HG03097 (cell line): Measurements from ENCODE around the gene PRRX2.
"Not testable (repeated sequence)": the region's sequence is repeated elsewhere in the genome, so short reads cannot be mapped to it uniquely, and the experiment has no call there.

ENCODE experiments used
- ATAC-seq: cut with Tn5 transposase; IDR thresholded peaks from one replicate; pipeline ENCODE4 v1.9.1; 2021; ENCODE audit not compliant: unreplicated experiment, low FRiP score

PRRX2 gene

DNA sequence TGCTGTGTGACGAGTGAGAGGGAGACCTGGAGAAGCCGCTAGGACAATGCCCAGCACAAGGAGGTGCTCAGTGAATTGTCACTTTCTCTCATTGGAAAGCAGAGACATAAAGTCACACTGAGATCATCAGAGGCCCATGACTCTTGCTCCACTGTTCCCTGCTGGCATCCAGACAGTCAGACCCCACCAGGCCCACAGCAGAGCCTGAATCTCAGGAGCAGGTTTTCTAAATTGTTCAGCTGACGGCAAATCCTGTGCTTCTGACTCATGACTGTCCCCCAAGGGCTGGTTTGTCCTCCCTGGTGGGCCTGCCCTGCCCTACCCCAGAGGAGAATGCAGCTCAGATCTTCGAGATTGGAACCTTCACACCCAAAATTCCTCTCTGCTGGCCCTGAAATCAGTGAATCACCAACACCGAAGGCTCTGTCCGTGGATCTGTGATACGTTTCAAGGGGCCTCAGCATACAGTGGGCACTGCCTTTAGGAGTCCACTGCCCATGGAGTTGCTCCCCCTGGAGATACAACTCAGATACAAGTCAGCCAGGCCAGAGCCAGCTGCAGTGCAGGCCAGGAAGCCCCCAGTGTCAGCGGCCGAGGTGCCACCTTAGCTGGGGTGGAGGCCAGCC is 84.7 kb downstream of the PRRX2 start:
- no peak for ATAC-seq

DNA sequence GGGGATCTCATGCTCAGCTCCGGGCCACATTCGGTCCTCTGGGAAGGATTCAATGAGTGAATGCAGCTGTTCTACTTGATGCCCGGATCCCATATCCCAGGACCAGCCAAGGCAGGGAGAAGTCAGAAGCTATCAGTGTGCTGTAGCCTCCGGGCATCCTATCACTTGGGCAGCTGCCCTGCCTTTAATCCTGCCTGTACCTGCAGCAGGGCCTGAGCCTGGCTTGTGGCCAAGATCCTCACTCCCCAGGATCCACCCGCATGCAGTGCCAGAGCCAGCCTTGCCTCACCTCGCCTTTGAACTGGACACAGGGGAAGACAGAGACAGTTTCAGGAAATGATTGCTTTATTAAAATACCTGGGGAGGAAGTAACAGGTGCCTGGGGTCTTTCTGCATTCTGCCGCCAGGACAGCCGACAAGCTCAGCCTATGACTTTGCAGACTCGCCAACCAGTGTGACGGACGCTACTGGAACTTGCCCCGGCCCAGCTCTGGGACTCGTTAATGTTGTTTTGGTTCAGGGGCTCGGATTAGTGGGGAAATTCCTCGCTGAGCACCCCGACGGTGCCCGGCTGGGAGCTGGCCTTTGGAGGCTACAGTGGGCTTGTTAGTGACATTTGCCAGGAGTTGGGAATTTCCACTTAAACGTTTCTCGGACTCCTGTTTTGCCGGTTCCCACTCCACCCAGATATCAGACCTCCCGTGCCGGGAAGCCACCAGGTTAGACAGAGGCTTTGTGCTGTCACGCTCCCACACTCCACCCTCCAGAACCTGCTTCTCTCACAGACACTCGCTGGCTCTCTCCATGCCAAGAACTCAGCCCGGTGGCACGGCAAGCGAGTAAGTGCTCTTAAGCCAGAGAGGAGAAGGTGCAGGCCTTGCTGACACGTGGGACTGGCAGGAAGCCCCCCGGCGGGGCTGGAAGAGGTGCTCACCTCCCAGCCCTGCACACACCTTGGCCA is 86.7 kb downstream of the PRRX2 start:
- no peak for ATAC-seq

DNA sequence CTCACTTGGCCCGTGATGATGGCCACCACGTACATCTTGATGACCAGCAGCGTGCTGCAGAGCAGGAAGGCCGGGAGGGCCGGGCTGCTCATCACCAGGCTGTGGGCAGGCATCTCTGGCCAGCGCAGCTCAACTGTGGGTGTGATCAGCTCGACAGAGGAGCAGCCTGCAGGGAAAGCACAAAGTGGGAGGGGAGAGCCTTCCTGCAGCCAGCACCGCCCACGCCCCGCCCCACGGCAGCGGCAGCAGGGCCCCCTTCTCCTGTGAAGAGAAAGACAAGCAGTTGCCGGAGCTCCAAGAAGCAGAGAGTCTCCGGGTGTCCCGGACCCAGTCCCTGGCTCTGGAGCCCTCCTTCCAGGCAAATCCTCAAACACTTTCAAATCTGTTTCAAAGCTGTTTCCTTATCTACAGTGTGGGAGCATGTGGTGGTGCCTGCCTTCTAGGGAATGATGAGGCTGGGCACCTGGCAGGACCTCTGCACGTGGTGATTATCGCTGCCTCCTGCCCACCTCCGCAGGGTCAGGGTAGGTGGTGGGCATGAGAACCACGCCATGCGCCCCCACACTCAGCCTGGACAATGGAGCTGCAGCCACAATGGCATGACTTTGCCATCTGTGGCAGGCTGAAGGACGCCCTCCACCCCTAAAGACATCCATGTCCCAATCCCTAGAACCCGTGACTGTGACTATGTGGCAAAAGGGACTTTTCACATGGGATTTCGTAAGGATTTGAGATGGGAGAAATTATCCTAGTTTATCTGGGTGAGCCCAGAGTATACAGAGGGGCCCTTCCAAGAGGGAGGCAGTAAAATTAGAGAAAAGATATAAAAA is 87.7 kb downstream of the PRRX2 start, which contains the start of gene PTGES:
Gene PTGES, minus strand, starts transcription at position 143 of the 830 bp plus-strand sequence. Its CDS starts 30 bp downstream, at position 113.
- no peak for ATAC-seq

DNA sequence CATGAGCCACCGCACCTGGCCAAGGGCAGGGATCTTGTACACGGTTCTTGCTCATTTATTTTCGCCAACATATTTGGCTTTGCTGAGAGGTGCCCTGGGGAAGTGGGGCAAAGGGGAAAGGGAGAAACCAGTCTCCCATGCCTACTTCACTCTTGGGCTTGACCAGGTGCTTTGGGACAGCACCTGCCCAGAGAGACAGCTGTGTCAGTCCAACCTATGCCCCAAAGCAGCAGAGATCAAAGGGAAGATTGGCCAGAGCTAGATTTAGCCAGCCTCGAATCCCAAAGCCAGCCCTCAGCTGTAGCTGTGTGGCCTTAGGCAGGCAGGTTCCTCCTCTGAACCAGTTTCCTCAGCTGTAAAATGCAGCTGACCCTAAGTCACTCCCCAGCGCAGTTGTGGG is 89.7 kb downstream of the PRRX2 start:
- no peak for ATAC-seq

DNA sequence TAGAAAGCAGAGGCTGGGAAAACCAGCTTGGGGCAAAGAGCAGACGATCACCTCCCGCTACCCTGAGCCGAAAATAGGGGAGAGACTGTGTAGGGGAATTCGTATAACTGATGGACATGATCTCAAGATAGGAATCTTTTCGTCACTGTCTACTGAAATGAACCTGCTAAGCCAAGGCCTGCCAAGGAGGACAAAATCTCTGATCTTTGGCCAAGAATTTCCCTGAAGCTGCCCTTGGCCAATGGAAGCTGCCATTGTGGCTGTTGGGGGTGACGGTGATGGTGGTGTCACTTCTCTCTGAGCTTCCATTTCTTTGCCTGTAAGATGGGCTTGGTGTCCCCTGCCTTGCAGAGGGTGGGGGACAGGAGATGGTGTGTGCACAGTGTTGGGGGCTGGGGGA is 90.7 kb downstream of the PRRX2 start:
- no peak for ATAC-seq

DNA sequence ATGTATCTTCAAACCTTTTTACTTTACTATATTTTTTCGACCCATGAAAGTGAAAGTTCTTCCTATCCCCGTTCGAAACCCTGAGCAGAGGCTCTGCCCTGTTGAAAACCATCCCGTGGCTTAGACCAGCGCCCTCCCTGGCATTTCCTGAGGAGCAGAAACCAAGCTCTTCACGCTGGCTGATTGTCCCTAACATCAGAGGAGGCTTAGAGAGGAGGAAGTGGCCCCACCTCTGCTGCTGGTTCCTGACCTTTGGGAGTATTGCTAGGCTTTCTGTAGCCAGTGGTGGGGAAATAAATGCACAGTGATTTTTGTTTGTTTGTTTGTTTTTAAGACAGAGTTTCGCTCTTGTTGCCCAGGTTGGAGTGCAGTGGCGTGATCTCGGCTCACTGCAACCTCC is 91.6 kb downstream of the PRRX2 start:
- no peak for ATAC-seq

DNA sequence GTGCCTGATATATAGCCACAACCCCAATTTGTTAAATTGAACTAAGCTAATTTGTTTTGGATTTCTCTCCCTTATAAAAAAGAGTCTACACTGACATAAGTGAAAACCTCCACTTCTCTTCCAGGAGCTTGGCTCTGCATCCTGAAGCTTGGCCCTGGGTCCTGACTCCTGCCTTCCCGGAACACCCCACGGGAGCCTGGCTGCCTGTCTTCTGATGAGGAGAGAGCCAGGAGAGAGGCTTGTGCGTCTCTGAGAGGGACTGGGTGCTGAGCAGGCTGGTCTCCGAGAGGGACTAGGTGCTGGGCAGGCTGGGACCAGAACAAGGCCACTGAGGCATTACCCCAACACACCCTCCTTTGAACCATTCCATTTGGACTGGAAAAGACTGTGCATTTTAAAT is 93.9 kb downstream of the PRRX2 start:
- ATAC-seq, result no peak

DNA sequence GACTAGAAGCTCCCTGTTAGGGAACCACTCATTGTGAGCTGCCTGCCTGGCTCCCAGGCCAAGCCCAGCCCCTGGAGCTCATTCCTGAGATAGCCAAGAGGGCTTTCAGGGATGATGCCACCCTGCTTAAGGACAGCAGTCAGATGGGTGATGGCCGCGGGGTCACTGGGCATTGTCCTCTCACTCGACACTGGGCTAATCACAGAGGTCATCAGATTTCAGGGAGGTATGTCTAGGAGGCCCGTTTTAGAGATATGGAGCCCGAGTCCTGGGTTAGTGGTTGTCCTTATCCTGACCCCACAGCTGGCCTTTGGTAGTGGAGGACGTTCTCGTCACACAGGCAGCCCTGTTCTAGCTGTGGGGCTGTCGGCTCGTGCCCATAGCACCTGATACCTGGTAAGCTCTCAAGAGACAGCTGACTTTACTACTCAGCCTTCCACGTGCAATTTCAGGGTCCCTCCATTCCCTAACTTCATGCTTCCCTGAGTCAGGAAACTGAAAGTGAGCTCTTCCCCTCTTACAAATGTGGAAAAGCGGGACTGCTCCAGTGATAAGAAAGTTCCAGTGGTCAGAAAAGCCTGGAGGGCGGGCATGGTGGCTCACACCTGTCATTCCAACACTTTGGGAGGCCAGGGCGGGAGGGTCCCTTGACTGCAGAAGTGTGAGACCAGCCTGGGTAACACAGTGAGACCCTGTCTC is 94.5 kb downstream of the PRRX2 start:
- no peak for ATAC-seq

DNA sequence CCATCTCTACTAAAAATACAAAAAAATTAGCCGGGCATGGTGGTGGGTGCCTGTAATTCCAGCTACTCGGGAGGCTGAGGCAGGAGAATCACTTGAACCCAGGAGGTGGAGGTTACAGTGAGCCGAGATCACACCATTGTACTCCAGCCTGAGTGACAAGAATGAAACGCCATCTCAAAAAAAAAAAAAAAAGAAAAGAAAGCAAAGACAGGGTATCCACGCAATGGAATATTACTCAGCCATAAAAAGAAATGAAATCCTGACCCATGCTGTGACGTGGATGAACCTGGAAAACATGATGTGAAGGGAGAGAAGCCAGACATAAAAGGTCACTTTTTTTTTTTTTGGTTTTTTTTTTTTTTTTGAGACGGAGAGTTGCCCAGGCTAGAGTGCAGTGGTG is 95.3 kb downstream of the PRRX2 start:
- ATAC-seq, result not testable (repeated sequence)

DNA sequence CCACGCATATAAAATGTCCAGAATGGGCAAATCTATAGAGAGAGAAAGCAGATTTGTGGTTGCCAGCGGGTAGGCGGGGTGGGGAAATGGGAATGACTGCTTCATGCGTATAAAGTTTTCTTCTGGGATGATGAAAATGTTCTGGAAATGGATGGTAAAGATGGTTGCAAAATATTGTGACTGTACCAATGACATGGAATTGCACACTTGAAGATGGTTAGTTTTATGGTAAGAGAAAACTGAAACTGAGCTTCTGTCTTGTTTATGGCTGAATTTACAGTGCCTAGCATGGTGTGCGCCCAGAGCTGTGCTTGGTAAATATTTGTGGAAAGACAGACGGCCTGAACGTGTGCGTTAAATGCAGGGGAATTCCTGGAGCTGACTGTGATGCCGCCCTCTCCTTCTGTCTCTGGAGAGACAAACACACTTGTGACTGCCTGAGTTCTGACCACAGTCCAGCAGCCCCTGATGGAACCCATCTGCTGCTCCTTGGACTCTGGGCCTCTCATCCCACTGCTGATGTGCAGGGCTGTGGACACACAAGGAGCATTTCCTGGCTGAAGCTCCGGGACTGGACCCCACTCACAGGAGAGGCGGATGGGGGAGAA is 96.0 kb downstream of the PRRX2 start:
- no peak for ATAC-seq

DNA sequence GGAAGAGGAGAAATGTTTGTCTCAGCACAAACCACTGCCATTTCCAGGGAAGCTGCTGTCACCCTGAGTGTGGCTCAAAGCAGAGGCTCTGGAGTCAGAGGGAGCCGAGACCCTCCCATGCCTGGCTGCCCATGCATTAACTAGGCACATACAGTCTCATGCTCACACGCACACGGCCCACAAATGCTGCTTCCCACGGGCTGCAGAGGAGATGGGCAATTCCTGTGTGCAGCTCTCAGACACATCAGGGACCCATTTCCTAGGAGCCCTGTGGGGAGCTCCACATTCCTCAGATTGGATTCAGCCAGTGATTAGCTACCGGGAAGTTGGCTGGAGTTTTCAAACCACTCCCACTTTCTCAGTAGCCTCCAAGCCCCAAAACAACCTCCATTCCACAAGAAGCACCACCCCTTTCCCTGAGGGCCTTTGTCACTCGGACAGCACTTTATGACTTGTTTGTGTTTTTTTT is 96.5 kb downstream of the PRRX2 start:
- ATAC-seq, result no peak

DNA sequence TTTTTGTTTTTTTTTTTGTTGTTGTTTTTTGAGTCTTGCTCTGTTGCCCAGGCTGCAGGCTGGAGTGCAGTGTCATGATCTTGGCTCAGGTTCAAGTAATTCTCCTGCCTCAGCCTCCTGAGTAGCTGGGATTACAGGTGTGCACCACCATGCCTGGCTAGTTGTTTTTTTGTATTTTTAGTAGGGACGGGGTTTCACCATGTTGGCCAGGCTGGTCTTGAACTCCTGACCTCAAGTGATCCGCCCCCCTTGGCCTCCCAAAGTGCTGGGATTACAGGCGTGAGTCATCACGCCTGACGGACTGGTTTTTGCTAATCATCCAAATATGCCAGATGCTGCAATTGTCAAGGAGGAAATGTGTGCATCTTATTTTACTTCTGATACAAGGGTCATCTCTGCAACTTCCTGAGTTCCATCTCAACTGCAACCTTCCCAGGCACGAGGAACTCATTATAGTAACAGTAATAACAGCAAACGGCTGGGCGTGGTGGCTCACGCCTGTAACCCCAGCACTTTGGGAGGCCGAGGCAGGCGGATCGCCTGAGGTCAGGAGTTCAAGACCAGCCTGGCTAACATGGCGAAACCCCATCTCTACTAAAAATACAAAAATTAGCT is 97.0 kb downstream of the PRRX2 start:
- ATAC-seq, result not testable (repeated sequence)

DNA sequence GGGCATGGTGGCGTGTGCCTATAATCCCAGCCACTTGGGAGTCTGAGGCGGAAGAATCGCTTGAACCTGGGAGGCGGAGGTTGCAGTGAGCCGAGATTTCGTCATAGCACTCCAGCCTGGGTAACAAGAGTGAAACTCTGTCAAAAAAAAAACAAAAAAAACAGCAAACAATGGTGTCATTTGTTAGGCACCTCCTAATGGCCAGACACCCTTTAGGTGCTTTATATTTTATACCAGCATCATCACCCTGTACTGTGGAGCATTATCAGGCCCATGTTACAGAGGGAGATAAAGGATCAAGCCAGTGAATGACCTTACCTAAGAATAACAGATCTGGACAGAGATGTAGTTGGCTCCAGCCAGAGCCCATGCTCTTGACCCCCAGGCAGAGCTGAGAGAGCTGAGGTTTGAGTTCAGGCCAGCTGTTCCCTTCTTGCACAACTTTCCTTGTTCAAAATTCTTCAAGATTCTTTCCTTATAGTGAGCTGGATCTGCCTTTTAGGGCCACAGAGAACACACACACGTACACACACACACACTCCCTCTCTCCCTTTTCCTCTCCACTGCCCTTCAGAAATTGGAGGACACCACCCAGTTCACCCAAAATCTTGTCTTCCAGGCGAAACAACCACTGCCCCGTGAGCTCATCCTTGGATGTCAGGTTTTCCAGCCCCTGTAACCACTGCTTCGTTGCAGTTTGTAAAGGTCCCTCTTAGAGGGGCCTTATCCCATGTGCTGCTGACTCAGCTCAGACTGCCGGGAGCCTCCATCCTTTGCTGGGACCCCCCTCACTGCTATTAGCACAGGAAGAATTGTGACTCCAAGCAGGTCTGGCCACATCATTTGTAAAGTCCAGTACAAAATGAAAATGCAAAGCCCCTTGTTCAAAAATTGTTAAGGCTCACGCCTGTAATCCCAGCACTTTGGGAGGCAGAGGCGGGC is 97.8 kb downstream of the PRRX2 start:
- no peak for ATAC-seq

DNA sequence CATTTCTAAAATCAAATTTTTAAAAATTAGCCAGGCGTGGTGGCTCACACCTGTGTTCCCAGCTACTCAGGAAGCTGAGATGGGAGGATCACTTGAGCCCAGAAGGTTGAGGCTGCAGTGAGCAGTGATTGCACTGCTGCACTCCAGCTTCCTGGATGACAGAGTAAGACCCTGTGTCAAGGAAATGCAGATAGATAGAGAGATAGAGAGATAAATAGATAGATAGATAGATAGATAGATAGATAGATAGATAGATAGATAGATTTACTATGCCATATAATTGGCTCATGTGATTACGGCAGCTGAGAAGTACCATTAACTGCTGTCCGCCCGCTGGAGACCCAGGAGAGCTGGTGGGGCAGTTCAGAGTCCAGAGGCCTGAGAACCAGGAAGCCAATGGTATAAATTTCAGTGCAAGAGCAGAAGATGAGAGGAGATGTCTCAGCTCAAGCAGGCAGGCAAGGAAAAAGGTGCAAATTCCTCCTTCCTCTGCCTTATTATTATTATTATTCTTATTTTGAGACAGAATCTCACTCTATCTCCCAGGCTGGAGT is 100.4 kb downstream of the PRRX2 start:
- ATAC-seq, result no peak

DNA sequence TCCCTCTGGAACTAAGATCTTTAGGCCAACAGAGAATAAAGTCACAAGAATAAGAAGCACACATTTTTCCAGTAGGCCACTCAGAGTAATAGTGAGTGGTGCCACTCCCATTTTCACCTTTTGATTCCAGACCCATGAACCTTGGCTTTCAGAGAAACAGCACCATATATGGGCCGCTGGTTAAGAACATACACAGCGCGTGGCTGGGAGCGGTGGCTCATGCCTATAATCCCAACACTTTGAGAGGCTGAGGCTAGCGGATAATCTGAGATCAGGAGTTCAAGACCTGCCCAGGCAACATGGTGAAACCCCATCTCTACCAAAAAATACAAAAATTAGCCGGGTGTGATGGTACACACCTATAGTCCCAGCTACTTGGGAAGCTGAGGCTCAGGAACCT is 103.0 kb downstream of the PRRX2 start:
- no peak for ATAC-seq

DNA sequence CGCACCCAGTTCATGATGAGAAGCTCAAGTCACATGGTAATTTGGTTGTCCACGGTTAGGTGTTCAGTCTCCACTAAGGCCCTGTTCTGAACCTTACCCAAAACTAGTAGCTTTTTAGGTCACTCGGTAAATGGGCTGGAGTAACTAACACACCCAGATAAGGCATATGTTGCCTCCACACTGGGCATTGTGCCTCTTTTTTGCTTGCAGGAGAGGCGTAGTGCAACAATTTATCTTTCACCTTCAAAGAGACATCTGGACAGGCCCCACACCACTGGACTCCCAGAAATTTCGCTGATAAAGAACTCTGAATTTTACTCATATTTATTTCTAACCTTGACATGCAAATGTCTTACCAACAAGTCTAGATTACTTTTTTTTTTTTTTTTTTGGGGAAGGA is 104.2 kb downstream of the PRRX2 start:
- ATAC-seq, result no peak

DNA sequence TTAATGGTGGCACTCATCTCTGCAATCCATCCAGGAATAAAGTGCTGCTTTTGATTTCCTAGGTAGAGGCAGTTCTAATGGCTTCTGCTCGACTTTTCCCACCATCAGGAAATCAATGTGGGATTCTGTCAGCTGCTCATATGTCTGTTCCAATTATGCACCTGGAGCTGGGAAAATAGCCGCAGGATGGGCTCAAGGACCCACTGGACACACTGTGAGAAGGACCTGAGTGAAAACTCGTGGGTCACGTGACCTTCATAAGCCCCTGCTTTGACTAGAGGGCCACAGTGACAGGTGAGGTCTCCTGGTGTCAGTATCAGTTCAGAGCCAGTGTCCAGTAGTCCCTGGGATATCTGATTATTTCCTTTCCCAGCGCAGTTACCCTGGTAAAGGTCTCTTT is 105.3 kb downstream of the PRRX2 start:
- ATAC-seq, result no peak
